ENCODE data around the gene CFAP90. TPM values are rescaled to one million over a fixed set of nuclear protein-coding genes. Genes with fewer than 3 reads are reported as not detected.

The CFAP90 gene
- polyA plus RNA-seq, 1 experiment = 0.10 TPM

DNA sequence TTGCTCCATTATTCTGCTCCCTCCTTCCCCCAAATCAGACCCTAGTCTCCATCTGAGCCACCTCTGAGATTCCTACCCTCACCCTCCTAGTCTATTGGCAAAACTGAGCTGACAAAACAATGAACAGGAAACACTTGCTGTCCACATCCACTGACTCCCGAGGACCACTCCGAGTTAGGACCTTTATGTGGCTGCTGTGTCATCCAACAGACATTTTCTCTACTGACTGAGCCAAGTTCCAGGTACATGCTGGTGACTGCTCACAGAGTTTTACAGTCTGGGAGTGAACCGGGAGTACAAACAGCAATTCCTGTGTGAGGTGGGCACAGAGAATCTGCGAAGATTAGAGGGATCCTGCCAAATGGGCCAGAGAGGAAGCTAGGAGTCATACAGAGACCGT lies 39.2 kb downstream of the CFAP90 start:
- POLR2A ChIA-PET = no interaction called here
- no peak for TF ChIP-seq CTCF (IDR thresholded peaks at IDR 0.05; ENCODE audit: insufficient read depth, low read depth, low read length)
- Histone ChIP-seq H3K27me3 (ENCODE audit: control insufficient read depth, insufficient read depth, low read length) (no peaks in the 10 kb centered on the region), H3K36me3 (ENCODE audit: control insufficient read depth, insufficient read depth, low read length) (no peaks in the 10 kb centered on the region), H3K4me3 (ENCODE audit: low read depth, low read length) (no peak overlapping the region)
- DNase-seq (ENCODE audit: low read depth) = no peak
- CTCF ChIA-PET = interaction anchor here (1.0 kb wide), 1 partner anchor 65 kb away, joined by 3 read pairs; no protein-coding TSS in a partner anchor

DNA sequence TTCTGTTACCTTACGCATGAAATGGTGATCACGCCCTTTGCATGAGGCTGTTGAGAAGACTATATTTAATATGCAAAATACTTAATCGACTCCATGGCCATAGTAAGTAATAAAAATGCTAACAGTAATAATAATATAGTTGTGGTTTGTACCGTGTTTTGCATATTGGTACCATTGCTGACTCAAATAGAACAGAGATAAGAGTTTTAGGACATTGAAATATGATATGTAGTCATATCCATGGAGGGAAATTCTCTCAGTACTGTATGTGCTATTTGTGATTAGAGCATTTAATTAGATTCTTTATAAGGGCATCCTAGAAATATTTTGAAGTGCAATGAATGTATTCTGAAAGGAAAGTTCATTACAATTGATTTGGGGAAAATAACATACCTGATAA lies 41.9 kb downstream of the CFAP90 start:
- TF ChIP-seq CTCF (IDR thresholded peaks at IDR 0.05; ENCODE audit: insufficient read depth, low read depth, low read length) = no peak
- POLR2A ChIA-PET = no interaction called here
- no peak overlapping the region for H3K4me3 ChIP-seq (ENCODE audit: low read depth, low read length)
- H3K27me3 ChIP-seq (ENCODE audit: control insufficient read depth, insufficient read depth, low read length) = no peaks in the 10 kb centered on the region
- no peak for DNase-seq (ENCODE audit: low read depth)
- CTCF ChIA-PET = no interaction called here
- H3K36me3 ChIP-seq (ENCODE audit: control insufficient read depth, insufficient read depth, low read length) = no peaks in the 10 kb centered on the region

- H3K27me3 ChIP-seq (ENCODE audit: control insufficient read depth, insufficient read depth, low read length) = no peaks in the 10 kb centered on the region
- H3K4me3 ChIP-seq (ENCODE audit: low read depth, low read length) = no peak overlapping the region
- no peaks in the 10 kb centered on the region for H3K36me3 ChIP-seq (ENCODE audit: control insufficient read depth, insufficient read depth, low read length)
- ChIA-PET POLR2A (no interaction called here), CTCF (no interaction called here)
- DNase-seq (ENCODE audit: low read depth) = no peak
- TF ChIP-seq CTCF (IDR thresholded peaks at IDR 0.05; ENCODE audit: insufficient read depth, low read depth, low read length) = peak; percentile 29; the same call in 1 of the 2 replicates
Observed at GRCh38 chr5:7805379-7805778, 45.6 kb downstream of the CFAP90 start.

GRCh38 chr5:7803937-7804336 lies 47.0 kb downstream of the CFAP90 start:
- no peak for TF ChIP-seq CTCF (IDR thresholded peaks at IDR 0.05; ENCODE audit: insufficient read depth, low read depth, low read length)
- DNase-seq (ENCODE audit: low read depth) = no peak
- ChIA-PET CTCF (interaction anchor here (1.6 kb wide), 1 partner anchor 13 kb away, joined by 4 read pairs; no protein-coding TSS in a partner anchor), POLR2A (no interaction called here)
- Histone ChIP-seq H3K4me3 (ENCODE audit: low read depth, low read length) (no peak overlapping the region), H3K36me3 (ENCODE audit: control insufficient read depth, insufficient read depth, low read length) (no peaks in the 10 kb centered on the region), H3K27me3 (ENCODE audit: control insufficient read depth, insufficient read depth, low read length) (no peaks in the 10 kb centered on the region)

DNA sequence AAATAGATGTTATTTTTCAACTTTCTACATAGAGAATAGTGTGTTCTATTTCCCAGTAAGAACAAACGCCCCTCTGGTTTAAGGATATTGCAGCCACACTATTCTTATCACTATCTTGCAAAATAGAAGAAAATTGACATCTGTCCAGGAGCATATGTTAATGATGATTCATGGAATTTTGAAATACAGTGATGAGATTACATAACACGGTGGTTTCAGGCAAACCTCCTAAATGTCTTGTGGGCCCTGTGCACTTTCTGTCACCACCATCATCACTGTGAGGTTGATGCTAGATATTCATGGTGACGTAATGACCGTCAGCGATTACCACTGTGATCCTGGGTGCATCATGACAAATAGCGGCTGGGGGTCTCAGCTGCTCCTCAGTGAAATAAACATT lies 48.1 kb downstream of the CFAP90 start:
- DNase-seq (ENCODE audit: low read depth) = no peak
- ChIA-PET POLR2A (no interaction called here), CTCF (interaction anchor here (1.6 kb wide), 1 partner anchor 14 kb away, joined by 4 read pairs; no protein-coding TSS in a partner anchor)
- H3K36me3 ChIP-seq (ENCODE audit: control insufficient read depth, insufficient read depth, low read length) = no peaks in the 10 kb centered on the region
- TF ChIP-seq CTCF (IDR thresholded peaks at IDR 0.05; ENCODE audit: insufficient read depth, low read depth, low read length) = no peak
- no peaks in the 10 kb centered on the region for H3K27me3 ChIP-seq (ENCODE audit: control insufficient read depth, insufficient read depth, low read length)
- no peak overlapping the region for H3K4me3 ChIP-seq (ENCODE audit: low read depth, low read length)
